GM12892 (cell line): ENCODE measurements around the gene PEMT. TPM values are rescaled to one million over a fixed set of nuclear protein-coding genes. Genes with fewer than 3 reads are reported as not detected.
"Not testable (repeated sequence)": the region's sequence is repeated elsewhere in the genome, so short reads cannot be mapped to it uniquely, and the experiment has no call there.

Experiments used
- DNase-seq: peaks from one replicate; pipeline ENCODE4 v3.0.0; 2011; ENCODE audit not compliant: insufficient read length
- FAIRE-seq: peaks from 2 replicates; lab custom pipeline; 2011; peaks lifted over from hg19 to GRCh38; lab: Jason Lieb, UNC
- POLR2A ChIP-seq: IDR thresholded peaks from 2 replicates; pipeline ENCODE4 v1.6.1; 2011; ENCODE audit warnings: low read depth, low read length, control low read depth
- POLR2AphosphoS5 ChIP-seq: IDR thresholded peaks from 2 replicates; pipeline ENCODE4 v1.6.1; 2011; ENCODE audit warnings: low read depth, low read length, control low read depth
- TAF1 ChIP-seq: IDR thresholded peaks from 2 replicates; pipeline ENCODE4 v1.6.1; 2011; ENCODE audit warnings: low read depth, mild to moderate bottlenecking, control low read depth, low read length, borderline replicate concordance
- polyA plus RNA-seq: library from polyadenylated mRNA; unstranded; fragments of >200 nt; gene quantifications from one replicate; pipeline ENCODE4 v1.2.1, GENCODE V29; 2012; ENCODE audit warnings: missing spikeins, inconsistent platforms; ENCODE audit not compliant: missing spikeins

The PEMT gene, protein sequence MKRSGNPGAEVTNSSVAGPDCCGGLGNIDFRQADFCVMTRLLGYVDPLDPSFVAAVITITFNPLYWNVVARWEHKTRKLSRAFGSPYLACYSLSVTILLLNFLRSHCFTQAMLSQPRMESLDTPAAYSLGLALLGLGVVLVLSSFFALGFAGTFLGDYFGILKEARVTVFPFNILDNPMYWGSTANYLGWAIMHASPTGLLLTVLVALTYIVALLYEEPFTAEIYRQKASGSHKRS
- polyA plus RNA-seq = 8.5 TPM

DNA sequence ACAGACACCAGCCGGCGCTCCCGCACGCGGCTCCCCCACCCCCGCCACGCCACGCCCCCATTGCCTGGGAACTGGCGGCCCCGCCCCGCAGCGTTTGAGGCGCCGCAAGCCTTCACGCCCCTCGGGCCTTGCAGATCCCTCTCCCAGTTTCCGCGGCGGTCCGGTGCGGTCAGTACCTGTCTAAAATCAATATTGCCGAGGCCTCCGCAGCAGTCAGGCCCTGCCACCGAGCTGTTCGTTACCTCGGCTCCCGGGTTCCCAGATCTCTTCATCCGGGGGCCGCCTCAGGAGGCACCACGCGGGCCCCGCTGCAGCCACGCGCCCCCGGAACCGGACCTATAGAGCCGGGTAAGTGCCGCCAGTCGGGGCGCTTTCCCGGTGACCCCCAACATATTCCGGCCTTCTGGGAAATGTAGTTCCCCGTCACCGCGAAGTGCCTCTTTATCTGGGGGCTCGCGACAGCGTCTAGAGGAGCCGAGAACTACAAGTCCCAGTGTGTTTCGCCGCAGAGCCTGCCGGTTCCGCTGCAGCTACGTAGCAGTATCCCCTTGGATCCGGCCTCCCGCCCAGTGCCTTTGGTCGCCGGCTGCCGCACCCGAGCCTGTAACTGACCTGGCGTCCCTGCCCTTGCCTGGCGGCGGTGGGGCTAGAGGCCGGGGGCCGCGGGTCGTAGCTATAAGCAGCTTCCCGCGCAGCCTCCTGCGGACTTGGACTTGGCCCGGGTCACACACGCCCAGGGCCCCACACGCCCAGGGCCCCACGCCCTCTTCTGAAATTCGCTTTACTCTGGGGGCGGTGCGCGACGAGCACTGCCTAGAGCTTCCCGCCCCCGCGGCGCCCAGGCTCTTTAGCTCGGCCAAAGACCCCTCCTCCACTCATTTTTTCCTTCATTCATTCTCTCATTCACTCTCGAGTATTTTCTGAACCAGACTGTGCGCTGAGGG is at the start of gene PEMT:
Gene PEMT, minus strand, starts transcription at position 354 of the 944 bp plus-strand sequence. Its CDS starts 82 bp downstream, at position 272.
- FAIRE-seq (peak; percentile 87), DNase-seq (peak; percentile 91)
- no peak for TF ChIP-seq TAF1
- TF ChIP-seq POLR2A = peak; percentile 68; the same call in 1 of the 2 replicates
- TF ChIP-seq POLR2AphosphoS5 = peak; percentile 64; the same call in 1 of the 2 replicates

DNA sequence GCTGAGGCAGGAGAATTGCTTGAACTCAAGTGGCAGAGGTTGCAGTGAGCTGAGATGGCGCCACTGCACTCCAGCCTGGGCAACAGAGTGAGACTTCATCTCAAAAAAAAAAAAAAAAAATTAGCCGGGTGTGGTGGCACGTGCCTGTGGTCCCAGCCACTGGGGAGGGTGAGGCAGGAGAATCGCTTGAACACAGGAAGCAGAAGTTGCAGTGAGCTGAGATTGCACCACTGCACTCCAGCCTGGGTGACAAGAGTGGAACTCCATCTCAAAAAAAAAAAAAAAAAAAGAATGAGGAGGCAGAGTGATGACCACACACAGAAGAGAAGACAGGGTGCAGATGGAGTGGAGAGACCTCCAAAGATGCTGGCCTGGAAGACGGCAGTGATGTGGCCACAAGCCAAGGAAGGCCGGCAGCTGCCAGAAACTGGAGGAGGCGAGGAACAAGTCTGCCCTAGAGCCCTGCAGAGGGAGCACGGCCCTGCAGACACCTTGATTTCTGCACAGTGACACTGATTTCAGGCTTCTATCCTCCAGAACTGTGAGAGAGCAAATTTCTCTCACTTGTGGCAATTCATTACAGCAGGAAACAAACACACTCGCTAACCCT is 48.3 kb upstream of the PEMT start:
- not testable (repeated sequence) for DNase-seq, FAIRE-seq

DNA sequence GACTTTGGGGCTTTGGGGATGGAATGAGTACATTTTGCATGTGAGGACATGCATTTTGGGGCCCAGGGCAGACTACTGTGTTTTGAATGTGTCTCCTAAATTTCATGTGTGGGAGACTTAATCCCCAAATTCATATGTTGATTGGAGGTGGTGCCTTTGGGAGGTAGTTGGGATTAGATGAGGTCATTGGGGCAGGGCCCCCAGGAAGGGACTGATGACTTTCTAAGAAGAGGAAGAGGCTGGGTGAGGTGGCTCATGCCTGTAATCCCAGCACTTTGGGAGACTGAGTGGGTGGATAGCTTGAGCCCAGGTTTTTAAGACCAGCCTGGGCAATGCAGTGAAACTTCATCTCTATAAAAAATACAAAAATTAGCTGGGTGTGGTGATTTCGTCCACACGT is 47.0 kb upstream of the PEMT start:
- no peak for DNase-seq
- no peak for TF ChIP-seq TAF1
- no peak for TF ChIP-seq POLR2AphosphoS5
- FAIRE-seq = no peak

DNA sequence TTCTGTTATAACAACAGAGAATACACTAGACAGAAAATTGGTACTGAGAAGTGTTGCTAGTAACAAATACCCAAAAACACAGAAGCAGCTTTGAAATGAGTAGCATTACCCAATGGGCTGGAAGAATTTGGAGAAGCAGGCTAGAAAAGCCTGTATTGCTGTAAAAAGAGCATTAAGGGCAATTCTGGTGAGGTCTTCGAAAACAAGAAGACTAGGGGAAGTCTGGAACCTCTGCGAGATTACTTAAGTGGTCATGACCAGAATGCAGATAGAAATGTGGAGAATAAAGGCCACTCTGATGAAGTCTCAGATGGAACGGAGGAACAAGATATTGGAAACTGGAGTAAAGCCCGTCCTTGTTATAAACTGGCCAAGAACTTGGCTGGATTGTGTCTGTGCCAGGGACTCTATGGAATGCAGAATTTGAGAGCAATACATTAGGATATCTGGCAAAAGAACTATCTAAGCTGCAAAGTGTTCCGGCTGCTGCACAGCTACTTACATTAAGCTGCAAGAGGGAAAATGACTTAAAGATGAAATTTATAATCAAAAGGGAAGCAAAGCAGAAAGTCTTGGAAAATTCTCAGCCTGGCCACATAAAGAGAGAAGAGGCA is 44.9 kb upstream of the PEMT start:
- no peak for TF ChIP-seq TAF1
- FAIRE-seq (no peak), DNase-seq (no peak)

DNA sequence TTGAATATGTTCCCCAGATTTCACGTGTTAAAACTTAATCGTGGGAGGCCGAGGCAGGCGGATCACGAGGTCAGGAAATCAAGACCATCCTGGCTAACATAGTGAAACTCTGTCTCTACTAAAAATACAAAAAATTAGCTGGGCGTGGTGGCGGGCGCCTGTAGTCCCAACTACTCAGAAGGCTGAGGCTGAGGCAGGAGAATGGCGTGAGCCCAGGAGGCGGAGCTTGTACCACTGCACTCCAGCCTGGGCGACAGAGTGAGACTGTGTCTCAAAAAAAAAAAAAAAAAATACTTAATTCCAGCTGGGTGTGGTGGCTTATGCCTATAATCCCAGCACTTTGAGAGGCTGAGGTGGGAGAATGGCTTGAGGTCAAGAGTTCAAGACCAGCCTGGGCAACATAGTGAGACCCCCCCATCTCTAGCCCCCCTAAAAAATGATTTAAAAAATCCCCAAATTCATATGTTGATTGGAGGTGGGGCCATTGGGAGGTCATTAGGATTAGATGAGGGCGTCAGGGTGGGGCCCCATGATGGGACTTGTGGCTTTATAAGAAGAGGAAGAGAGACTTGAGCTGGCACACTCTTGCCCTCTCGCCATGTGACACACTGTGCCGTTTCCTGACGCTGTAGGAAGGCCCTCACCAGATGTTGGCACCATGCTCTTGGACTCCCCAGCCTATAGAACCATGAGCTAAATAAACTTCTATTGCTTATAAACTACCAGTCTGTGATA is 44.2 kb upstream of the PEMT start:
- DNase-seq, FAIRE-seq: not testable (repeated sequence)

DNA sequence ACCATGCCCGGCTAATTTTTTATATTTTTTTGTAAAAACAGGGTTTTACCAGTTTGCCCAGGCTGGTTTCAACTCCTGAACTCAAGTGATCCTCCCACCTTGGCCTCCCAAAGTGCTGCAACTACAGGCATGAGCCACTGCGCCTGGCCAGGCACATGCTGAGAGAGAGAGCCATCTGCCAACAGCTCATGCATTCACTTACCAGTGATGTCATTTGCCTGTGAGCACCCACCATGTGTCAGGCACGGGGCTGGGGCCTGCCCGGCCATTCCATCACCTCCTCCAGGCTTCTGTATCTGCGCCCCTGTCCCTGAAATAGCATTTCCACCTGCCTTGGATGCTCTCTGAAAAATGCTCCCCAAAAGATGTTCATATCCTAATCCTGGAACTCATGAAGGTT is 43.6 kb upstream of the PEMT start:
- TF ChIP-seq POLR2AphosphoS5 (no peak), POLR2A (no peak), TAF1 (no peak)
- no peak for FAIRE-seq
- DNase-seq = no peak

DNA sequence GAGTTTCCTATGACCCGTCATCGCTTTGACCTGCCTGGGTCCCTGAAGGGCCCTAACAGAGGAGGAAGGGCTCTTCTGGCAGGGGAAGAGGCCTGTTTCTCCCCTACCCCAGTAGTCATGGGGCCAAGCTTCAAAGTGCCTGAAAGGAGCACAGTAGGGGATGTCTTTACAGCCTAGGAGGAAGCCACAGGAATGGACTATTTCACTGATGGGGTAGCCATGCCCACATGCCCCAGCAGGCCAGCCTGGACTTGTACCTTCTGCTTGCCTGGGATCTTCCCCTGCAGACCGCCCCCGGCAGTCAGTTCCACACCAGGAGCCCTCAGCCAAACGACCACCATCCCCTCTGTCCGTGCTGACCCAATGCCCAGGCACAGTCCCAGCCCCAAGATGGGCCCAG is 41.8 kb upstream of the PEMT start:
- FAIRE-seq (no peak), DNase-seq (no peak)
- no peak for TF ChIP-seq TAF1
- no peak for TF ChIP-seq POLR2AphosphoS5
- no peak for TF ChIP-seq POLR2A

DNA sequence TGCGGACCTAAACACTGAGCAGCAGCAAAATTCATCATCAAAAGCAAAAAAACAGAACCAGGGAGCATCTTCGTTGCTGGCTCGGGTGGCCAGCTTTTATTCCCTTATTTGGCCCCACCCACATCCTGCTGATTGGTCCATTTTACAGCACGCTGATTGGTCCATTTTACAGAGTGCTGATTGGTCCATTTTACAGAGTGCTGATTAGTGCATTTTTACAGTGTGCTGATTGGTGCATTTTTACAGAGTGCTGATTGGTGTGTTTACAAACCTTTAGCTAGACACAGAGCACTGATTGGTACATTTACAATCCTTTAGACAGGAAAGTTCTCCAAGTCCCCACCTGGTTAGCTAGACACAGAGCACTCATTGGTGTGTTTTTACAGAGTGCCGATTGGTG is 41.2 kb upstream of the PEMT start:
- not testable (repeated sequence) for DNase-seq, FAIRE-seq

DNA sequence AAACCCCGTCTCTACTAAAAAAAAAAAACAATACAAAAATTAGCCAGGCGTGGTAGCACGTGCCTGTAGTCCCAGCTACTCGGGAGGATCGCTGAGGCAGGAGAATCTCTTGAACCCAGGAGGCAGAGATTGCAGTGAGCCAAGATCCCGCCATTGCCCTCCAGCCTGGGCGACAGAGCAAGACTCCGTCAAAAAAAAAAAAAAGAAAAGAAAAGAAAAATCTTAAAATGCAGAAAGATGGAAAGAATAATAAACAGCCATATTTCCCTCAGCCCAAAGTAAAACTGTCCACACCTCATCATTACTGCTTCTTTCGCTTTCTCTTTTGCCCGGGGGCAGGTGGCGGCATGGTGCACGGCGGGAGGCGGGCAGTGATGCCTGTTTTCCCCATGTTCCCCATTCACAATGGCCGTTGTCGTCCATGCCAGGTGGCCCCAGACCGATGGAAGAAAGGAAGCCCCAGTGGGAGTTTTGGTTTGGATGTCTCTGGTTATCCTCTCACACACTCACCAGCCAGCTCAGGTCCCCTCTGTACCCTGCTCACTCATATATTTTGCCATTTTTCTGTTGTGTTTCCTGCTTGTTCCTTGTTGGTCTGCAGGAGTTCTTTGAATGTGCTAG is 37.0 kb upstream of the PEMT start:
- DNase-seq (no peak), FAIRE-seq (peak; percentile 86)
- TF ChIP-seq TAF1 = no peak

DNA sequence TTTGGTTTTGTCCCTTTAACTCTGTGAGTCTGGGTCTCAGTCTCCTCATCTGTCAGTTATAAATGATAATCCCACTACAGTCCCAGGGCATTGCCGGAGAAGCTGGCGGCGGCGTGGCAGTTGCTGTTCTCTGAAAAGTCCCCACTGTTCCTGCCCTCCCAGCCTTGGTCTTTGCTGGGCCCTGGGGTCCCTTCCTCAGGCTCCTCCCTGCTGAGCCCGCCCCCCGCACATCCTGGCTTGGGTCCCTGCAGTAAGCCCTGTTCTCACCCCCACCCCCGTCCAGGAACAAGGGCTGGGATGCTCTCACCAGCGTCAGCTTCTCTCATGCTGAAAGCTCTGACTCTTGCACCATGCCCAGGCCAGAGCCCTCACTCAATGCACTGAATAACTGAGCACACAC is 35.3 kb upstream of the PEMT start:
- no peak for FAIRE-seq
- DNase-seq = no peak
- TF ChIP-seq POLR2AphosphoS5 (no peak), TAF1 (no peak), POLR2A (no peak)

DNA sequence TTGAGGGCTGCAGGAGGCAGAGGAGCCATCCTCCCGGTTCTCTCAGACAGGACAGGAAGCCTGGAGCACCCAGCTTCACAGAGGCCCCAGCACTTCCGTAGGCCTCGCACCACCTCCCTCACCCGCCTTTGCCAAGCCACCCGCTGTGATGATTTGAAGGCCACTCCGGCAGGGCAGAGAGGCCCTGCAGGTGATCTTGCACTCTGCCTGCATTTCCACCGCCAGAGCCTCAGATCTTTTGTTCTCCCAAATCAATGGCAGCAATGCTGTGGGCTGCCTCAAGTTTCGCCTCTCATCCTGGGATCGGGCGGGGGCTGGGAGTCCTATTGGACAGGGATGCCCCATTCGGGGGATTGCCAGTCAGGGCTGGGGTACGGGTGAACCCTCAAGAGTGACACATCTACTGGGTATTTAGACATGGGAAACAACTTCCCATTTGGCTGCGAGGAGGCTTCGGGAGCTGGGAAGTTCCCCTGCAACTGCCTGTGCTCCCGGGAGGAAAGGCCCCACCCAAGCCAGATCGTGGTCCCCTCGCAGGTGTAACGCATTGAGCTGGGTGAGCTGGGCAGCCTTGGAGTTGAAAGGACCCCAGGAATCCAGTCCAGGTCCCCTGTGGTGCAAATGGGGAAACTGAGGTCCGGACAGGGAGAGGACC is 34.8 kb upstream of the PEMT start:
- DNase-seq (no peak), FAIRE-seq (no peak)
- TF ChIP-seq TAF1 = no peak
- no peak for TF ChIP-seq POLR2AphosphoS5
- TF ChIP-seq POLR2A = no peak
